Osteocyte (in vitro differentiated cells): ENCODE results near the gene TMEM62. TPM values are rescaled to one million over a fixed set of nuclear protein-coding genes. Genes with fewer than 3 reads are reported as not detected.
"Not testable (repeated sequence)": the region's sequence is repeated elsewhere in the genome, so short reads cannot be mapped to it uniquely, and the experiment has no call there.

ENCODE experiments used
- DNase-seq: peaks from one replicate; pipeline ENCODE4 v3.0.0; 2021; ENCODE audit warnings: mixed read lengths; ENCODE audit not compliant: unreplicated experiment; ENCODE audit errors: extremely low spot score
- H3K27ac Mint-ChIP-seq: one replicate; pipeline ENCODE4 v1.8.0; 2021; ENCODE audit warnings: mild to moderate bottlenecking, mixed read lengths; ENCODE audit not compliant: unreplicated experiment
- H3K27me3 Mint-ChIP-seq: one replicate; pipeline ENCODE4 v1.8.0; 2021; ENCODE audit warnings: mixed read lengths; ENCODE audit not compliant: unreplicated experiment
- H3K36me3 Mint-ChIP-seq: one replicate; pipeline ENCODE4 v1.8.0; 2021; ENCODE audit warnings: mixed read lengths; ENCODE audit not compliant: unreplicated experiment
- H3K4me1 Mint-ChIP-seq: one replicate; pipeline ENCODE4 v1.8.0; 2021; ENCODE audit warnings: mixed read lengths; ENCODE audit not compliant: unreplicated experiment
- H3K4me3 Mint-ChIP-seq: one replicate; pipeline ENCODE4 v1.8.0; 2021; ENCODE audit warnings: mild to moderate bottlenecking, moderate library complexity, mixed read lengths; ENCODE audit not compliant: unreplicated experiment
- H3K9me3 Mint-ChIP-seq: one replicate; pipeline ENCODE4 v1.8.0; 2021; ENCODE audit warnings: mixed read lengths; ENCODE audit not compliant: unreplicated experiment
- CTCF ChIP-seq: fragments of 200-600 bp; sonication (generic); IDR thresholded peaks from 2 replicates; pipeline ENCODE4 v1.5.0; 2021; ENCODE audit warnings: antibody characterized with exemption, mild to moderate bottlenecking, moderate library complexity
- total RNA-seq: library from RNA; stranded (reverse); gene quantifications from 2 replicates; pipeline ENCODE4 v1.2.1, GENCODE V29; 2021

Gene TMEM62
- total RNA-seq, 1 donor from 2014 or later = 11.7 TPM

GRCh38 chr15:43189296-43189695 is 55.9 kb downstream of the TMEM62 start:
- Mint-ChIP-seq H3K4me3 (no peak overlapping the region), H3K27me3 (no peaks in the 10 kb centered on the region), H3K4me1 (peaks cover 15% of the 10 kb centered on the region), H3K27ac (no peak overlapping the region), H3K9me3 (no peaks in the 10 kb centered on the region), H3K36me3 (peaks cover 26% of the 10 kb centered on the region)
- no peak for DNase-seq
- no peak for TF ChIP-seq CTCF

GRCh38 chr15:43190178-43190577 is 56.8 kb downstream of the TMEM62 start:
- no peak for TF ChIP-seq CTCF
- Mint-ChIP-seq H3K27ac (no peak overlapping the region), H3K36me3 (peaks cover 32% of the 10 kb centered on the region), H3K4me3 (no peak overlapping the region), H3K27me3 (no peaks in the 10 kb centered on the region), H3K4me1 (peaks cover 10% of the 10 kb centered on the region), H3K9me3 (no peaks in the 10 kb centered on the region)
- DNase-seq = no peak

GRCh38 chr15:43193710-43194109 is 60.3 kb downstream of the TMEM62 start:
- Mint-ChIP-seq H3K4me3 (no peak overlapping the region), H3K9me3 (peaks cover 5% of the 10 kb centered on the region), H3K27ac (no peak overlapping the region), H3K36me3 (peaks cover 51% of the 10 kb centered on the region), H3K27me3 (no peaks in the 10 kb centered on the region), H3K4me1 (no peaks in the 10 kb centered on the region)
- TF ChIP-seq CTCF = no peak
- no peak for DNase-seq

- Mint-ChIP-seq H3K9me3 (peaks cover 5% of the 10 kb centered on the region), H3K4me3 (no peak overlapping the region), H3K27ac (no peak overlapping the region), H3K4me1 (no peaks in the 10 kb centered on the region), H3K27me3 (no peaks in the 10 kb centered on the region), H3K36me3 (peaks cover 45% of the 10 kb centered on the region)
- no peak for DNase-seq
- no peak for TF ChIP-seq CTCF
Measured at GRCh38 chr15:43194795-43195194, 61.4 kb downstream of the TMEM62 start.

- Mint-ChIP-seq H3K4me3 (no peak overlapping the region), H3K27me3 (no peaks in the 10 kb centered on the region), H3K4me1 (no peaks in the 10 kb centered on the region), H3K9me3 (peaks cover 5% of the 10 kb centered on the region), H3K36me3 (peaks cover 34% of the 10 kb centered on the region), H3K27ac (no peak overlapping the region)
- DNase-seq = no peak
- no peak for TF ChIP-seq CTCF
Measured at GRCh38 chr15:43196760-43197548, 63.6 kb downstream of the TMEM62 start.

GRCh38 chr15:43197773-43198172 is 64.4 kb downstream of the TMEM62 start:
- not testable (repeated sequence) for H3K4me1 Mint-ChIP-seq, H3K9me3 Mint-ChIP-seq, H3K4me3 Mint-ChIP-seq, DNase-seq, H3K27me3 Mint-ChIP-seq, H3K27ac Mint-ChIP-seq
- peaks cover 31% of the 10 kb centered on the region for H3K36me3 Mint-ChIP-seq

GRCh38 chr15:43198556-43198955 is 65.2 kb downstream of the TMEM62 start:
- H3K9me3 Mint-ChIP-seq, DNase-seq, H3K4me3 Mint-ChIP-seq, H3K4me1 Mint-ChIP-seq, H3K27me3 Mint-ChIP-seq, H3K27ac Mint-ChIP-seq: not testable (repeated sequence)
- peaks cover 25% of the 10 kb centered on the region for H3K36me3 Mint-ChIP-seq
